ENCODE measurements around the gene GAS2L1.

GAS2L1 gene

GRCh38 chr22:29301716-29302401 is 4.6 kb upstream of the GAS2L1 start:
- Histone ChIP-seq H3K9me3 (ENCODE audit: control insufficient read depth, insufficient read depth, low read depth, low read length) (no peaks in the 10 kb centered on the region), H3K27ac (ENCODE audit: extremely low read depth, low read depth, low read length) (no peak overlapping the region), H3K4me3 (ENCODE audit: low read depth, low read length) (no peak overlapping the region), H3K36me3 (ENCODE audit: control insufficient read depth in 2 of 2, insufficient read depth in 1 of 2, low read length in 2 of 2) (peaks cover 21 to 52% of the 10 kb centered on the region in 2 experiments), H3K4me1 (ENCODE audit: control insufficient read depth, insufficient read depth, low read length) (no peaks in the 10 kb centered on the region)
- TF ChIP-seq SETDB1 (IDR thresholded peaks at IDR 0.05; ENCODE audit: insufficient read length, low read length) (no peak), ZBTB48 (tag by site-specific recombination; IDR thresholded peaks at IDR 0.05) (0 out of 2 replicates have a peak, but pooled peaks have one; percentile 34), ZNF600 (tag by site-specific recombination; IDR thresholded peaks at IDR 0.05) (peak; percentile 60; the same call in 1 of the 2 replicates), ZBTB17 (tag by site-specific recombination; IDR thresholded peaks at IDR 0.05) (0 out of 2 replicates have a peak, but pooled peaks have one; percentile 17), ZNF521 (tag by site-specific recombination; IDR thresholded peaks at IDR 0.05) (no peak), OSR2 (tag by site-specific recombination; IDR thresholded peaks at IDR 0.05) (peak; percentile 33), ZBTB8A (tag by site-specific recombination; IDR thresholded peaks at IDR 0.05) (0 out of 2 replicates have a peak, but pooled peaks have one; percentile 6), YY2 (tag by site-specific recombination; IDR thresholded peaks at IDR 0.05) (no peak), ZNF174 (tag by site-specific recombination; IDR thresholded peaks at IDR 0.05) (no peak)
- ChIA-PET CTCF (interaction anchor here (2.5 kb wide), 1 partner anchor 11 kb away, joined by 6 read pairs; no protein-coding TSS in a partner anchor), POLR2A (interaction anchor here (0.5 to 2.1 kb wide), 7 partner anchors 10 to 1365 kb away, joined by 3 to 11 read pairs (median 4); partner anchors contain the start of gene THOC5)

- H3K27ac ChIP-seq (ENCODE audit: extremely low read depth, low read depth, low read length): no peak overlapping the region
- TF ChIP-seq, protein P1, sequence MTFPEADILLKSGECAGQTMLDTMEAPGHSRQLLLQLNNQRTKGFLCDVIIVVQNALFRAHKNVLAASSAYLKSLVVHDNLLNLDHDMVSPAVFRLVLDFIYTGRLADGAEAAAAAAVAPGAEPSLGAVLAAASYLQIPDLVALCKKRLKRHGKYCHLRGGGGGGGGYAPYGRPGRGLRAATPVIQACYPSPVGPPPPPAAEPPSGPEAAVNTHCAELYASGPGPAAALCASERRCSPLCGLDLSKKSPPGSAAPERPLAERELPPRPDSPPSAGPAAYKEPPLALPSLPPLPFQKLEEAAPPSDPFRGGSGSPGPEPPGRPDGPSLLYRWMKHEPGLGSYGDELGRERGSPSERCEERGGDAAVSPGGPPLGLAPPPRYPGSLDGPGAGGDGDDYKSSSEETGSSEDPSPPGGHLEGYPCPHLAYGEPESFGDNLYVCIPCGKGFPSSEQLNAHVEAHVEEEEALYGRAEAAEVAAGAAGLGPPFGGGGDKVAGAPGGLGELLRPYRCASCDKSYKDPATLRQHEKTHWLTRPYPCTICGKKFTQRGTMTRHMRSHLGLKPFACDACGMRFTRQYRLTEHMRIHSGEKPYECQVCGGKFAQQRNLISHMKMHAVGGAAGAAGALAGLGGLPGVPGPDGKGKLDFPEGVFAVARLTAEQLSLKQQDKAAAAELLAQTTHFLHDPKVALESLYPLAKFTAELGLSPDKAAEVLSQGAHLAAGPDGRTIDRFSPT (tag by site-specific recombination; IDR thresholded peaks at IDR 0.05): 0 out of 2 replicates have a peak, but pooled peaks have one; percentile 46
- no peak for TF ChIP-seq ZNF785 (tag by site-specific recombination; IDR thresholded peaks at IDR 0.05)
- no peaks in the 10 kb centered on the region for H3K4me1 ChIP-seq (ENCODE audit: control insufficient read depth, insufficient read depth, low read length)
- CTCF ChIA-PET: interaction anchor here (1.3 to 2.5 kb wide), 2 partner anchors 10 to 57 kb away, joined by 6 to 7 read pairs; no protein-coding TSS in a partner anchor
- peaks cover 17 to 47% of the 10 kb centered on the region in 2 experiments for H3K36me3 ChIP-seq (ENCODE audit: control insufficient read depth in 2 of 2, insufficient read depth in 1 of 2, low read length in 2 of 2)
- POLR2A ChIA-PET: interaction anchor here (0.6 to 2.1 kb wide), 3 partner anchors 9 to 251 kb away, joined by 3 to 11 read pairs (median 6); partner anchors contain the start of gene THOC5
- no peaks in the 10 kb centered on the region for H3K9me3 ChIP-seq (ENCODE audit: control insufficient read depth, insufficient read depth, low read depth, low read length)
- no peak overlapping the region for H3K4me3 ChIP-seq (ENCODE audit: low read depth, low read length)
Measured at GRCh38 chr22:29302402-29302680, 4.1 kb upstream of the GAS2L1 start.

DNA sequence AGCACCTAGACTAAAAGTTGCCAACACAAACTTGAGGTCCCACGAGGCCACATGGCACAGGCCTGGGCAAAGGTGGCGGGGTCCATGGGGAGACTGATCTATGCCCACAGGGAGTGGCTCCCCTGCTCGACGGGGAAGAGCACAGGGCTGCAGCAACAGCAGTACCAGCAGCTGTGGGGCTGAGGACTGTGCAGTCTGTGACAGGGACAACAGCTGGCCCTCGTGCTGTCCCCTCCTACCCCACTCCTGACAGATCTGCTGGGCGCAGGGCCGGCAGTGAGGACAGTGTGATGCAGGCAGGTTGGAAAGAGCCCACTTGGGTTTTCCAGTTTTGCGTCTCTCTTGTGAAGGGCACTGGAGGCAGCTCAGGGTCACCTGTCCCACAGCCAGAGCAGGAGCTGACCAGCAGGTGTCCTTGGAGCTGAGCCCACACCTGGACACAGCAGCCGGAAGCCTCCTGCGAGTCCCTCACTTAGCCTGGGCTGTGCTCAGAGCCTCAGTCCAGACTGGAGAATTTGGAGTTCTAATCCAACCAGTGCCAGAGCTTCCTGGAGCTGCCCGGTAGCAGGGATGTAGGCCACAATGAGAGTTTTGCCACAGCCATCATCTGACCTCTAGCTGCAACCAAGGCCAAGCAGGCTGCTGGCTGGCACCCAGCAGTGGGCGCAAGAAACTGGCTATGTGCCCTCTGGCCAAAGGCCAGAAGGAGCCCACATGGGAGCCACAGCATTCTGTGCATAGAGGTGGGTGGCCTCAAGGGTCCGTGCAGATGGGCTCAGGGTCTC is 3.6 kb upstream of the GAS2L1 start:
- Histone ChIP-seq H3K36me3 (ENCODE audit: control insufficient read depth in 2 of 2, insufficient read depth in 1 of 2, low read length in 2 of 2) (peaks cover 12 to 42% of the 10 kb centered on the region in 2 experiments; a peak in 2 of 3 replicates), H3K9me3 (ENCODE audit: control insufficient read depth, insufficient read depth, low read depth, low read length) (no peaks in the 10 kb centered on the region), H3K4me3 (ENCODE audit: low read depth, low read length) (no peak overlapping the region), H3K27ac (ENCODE audit: extremely low read depth, low read depth, low read length) (no peak overlapping the region), H3K4me1 (ENCODE audit: control insufficient read depth, insufficient read depth, low read length) (no peaks in the 10 kb centered on the region)
- ChIA-PET CTCF (interaction anchor here (0.6 to 2.5 kb wide), 7 partner anchors 10 to 109 kb away, joined by 3 to 7 read pairs (median 3); no protein-coding TSS in a partner anchor), POLR2A (interaction anchor here (0.6 to 2.1 kb wide), 3 partner anchors 9 to 251 kb away, joined by 3 to 11 read pairs (median 6); partner anchors contain the start of gene THOC5)
- TF ChIP-seq ZNF704 (tag by site-specific recombination; IDR thresholded peaks at IDR 0.05) (no peak), ZNF510 (tag by site-specific recombination; IDR thresholded peaks at IDR 0.05; ENCODE audit: insufficient replicate concordance) (no peak), ZNF600 (tag by site-specific recombination; IDR thresholded peaks at IDR 0.05) (peak; percentile 31; the same call in 1 of the 2 replicates)

Data from HEK293 (cell line).